PFSK-1 (cell line): ENCODE data around the gene SLC44A1. TPM values are rescaled to one million over a fixed set of nuclear protein-coding genes. Genes with fewer than 3 reads are reported as not detected.
A peak's percentile ranks its signal among the peaks of the same experiment; 100 is the strongest.

Experiments used
- FOXP2 ChIP-seq: optimal IDR thresholded peaks from 2 replicates; pipeline ENCODE3; 2011; ENCODE audit warnings: borderline replicate concordance, control low read depth, inconsistent platforms; ENCODE audit not compliant: insufficient read depth; ENCODE audit errors: extremely low read length, extremely low read depth
- POLR2AphosphoS5 ChIP-seq: IDR thresholded peaks from 2 replicates; pipeline ENCODE4 v1.6.1; 2012; ENCODE audit warnings: low read depth, mild to moderate bottlenecking, control low read depth, low read length, moderate library complexity
- REST ChIP-seq, 2 experiments: IDR thresholded peaks; 2 replicates each; pipeline versions ENCODE4 v1.6.1 to v1.8.0; 2011 to 2012; ENCODE audit warnings: low read depth in 2 of 2, low read length in 2 of 2, control low read depth in 1 of 2, inconsistent platforms in 1 of 2, mild to moderate bottlenecking in 1 of 2, moderate library complexity in 1 of 2; ENCODE audit not compliant: insufficient read depth in 1 of 2
- SIN3A ChIP-seq: IDR thresholded peaks from 2 replicates; pipeline ENCODE4 v1.6.1; 2012; ENCODE audit warnings: mild to moderate bottlenecking, low read length, moderate library complexity, borderline replicate concordance; ENCODE audit not compliant: insufficient read depth
- TAF1 ChIP-seq: IDR thresholded peaks from 2 replicates; pipeline ENCODE4 v1.6.1; 2012; ENCODE audit warnings: low read length, control low read depth, borderline replicate concordance; ENCODE audit not compliant: insufficient read depth
- polyA plus RNA-seq: library from polyadenylated mRNA; unstranded; fragments of >200 nt; gene quantifications from one replicate; pipeline ENCODE4 v1.2.1, GENCODE V29; 2012; ENCODE audit warnings: low read depth, missing spikeins; ENCODE audit not compliant: insufficient read length

Gene SLC44A1
- polyA plus RNA-seq: 1.7 TPM

- TF ChIP-seq POLR2AphosphoS5 (no peak), FOXP2 (peak; percentile 98)
These were observed at the start of gene SLC44A1 for GRCh38 chr9:105244003-105244733. Gene SLC44A1, plus strand, starts transcription at chr9:105244651. Its CDS starts 218 bp downstream, at chr9:105244869.

GRCh38 chr9:105195259-105195658 lies 49.2 kb upstream of the SLC44A1 start:
- no peak for TF ChIP-seq POLR2AphosphoS5
- TF ChIP-seq REST (IDR thresholded peaks at IDR 0.05; ENCODE audit: insufficient read depth in 1 of 2, low read depth in 2 of 2, low read length in 2 of 2): no peak
- no peak for TF ChIP-seq FOXP2
- no peak for TF ChIP-seq TAF1
- TF ChIP-seq SIN3A: no peak

- TF ChIP-seq FOXP2 (no peak), SIN3A (no peak), TAF1 (no peak), POLR2AphosphoS5 (no peak), REST (IDR thresholded peaks at IDR 0.05; ENCODE audit: insufficient read depth in 1 of 2, low read depth in 2 of 2, low read length in 2 of 2) (no peak)
These were observed 46.4 kb upstream of the SLC44A1 start for GRCh38 chr9:105198023-105198422.

GRCh38 chr9:105198865-105199264 lies 45.6 kb upstream of the SLC44A1 start:
- TF ChIP-seq POLR2AphosphoS5 (no peak), SIN3A (no peak), TAF1 (no peak), REST (IDR thresholded peaks at IDR 0.05; ENCODE audit: insufficient read depth in 1 of 2, low read depth in 2 of 2, low read length in 2 of 2) (no peak), FOXP2 (no peak)

GRCh38 chr9:105204416-105204815 lies 40.0 kb upstream of the SLC44A1 start:
- TF ChIP-seq REST (IDR thresholded peaks at IDR 0.05; ENCODE audit: insufficient read depth in 1 of 2, low read depth in 2 of 2, low read length in 2 of 2): no peak
- TF ChIP-seq POLR2AphosphoS5: no peak
